ENCODE measurements around the gene UCKL1.

UCKL1 gene

DNA sequence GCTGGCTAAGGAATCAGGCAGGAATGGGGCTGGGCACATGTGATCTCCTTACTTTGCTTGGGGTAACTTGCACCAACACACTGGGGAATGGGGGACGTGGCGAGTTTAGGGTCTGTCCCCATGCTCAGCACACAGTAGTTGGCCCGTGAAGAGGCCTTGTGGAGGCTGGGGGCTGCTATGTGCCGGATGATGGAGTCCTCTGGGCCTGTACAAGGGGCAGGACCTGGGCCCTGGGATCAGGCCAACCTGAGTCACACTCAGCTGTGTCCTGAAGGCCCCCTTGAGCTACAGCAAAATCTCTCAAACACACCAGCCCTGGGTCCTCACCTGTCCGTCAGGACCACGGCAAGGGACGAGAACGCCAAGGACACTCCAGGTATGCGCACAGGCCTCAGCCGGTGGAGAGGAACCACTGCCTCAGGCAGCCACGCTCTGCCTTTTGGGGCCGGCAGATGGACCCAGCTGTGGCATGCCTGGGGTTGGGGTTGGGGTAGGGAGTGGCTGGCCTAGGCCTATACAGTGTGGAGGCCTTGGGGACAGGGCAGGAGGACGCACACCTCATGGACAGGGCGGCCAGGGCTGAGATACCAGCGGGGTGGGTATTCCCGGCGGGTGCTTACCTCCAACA, 11.1 kb downstream of the UCKL1 start:
- DNase-seq (ENCODE audit: low read depth), result no peak
- no peak overlapping the region for H3K4me3 ChIP-seq (ENCODE audit: low read length)
- TF ChIP-seq, protein P1, sequence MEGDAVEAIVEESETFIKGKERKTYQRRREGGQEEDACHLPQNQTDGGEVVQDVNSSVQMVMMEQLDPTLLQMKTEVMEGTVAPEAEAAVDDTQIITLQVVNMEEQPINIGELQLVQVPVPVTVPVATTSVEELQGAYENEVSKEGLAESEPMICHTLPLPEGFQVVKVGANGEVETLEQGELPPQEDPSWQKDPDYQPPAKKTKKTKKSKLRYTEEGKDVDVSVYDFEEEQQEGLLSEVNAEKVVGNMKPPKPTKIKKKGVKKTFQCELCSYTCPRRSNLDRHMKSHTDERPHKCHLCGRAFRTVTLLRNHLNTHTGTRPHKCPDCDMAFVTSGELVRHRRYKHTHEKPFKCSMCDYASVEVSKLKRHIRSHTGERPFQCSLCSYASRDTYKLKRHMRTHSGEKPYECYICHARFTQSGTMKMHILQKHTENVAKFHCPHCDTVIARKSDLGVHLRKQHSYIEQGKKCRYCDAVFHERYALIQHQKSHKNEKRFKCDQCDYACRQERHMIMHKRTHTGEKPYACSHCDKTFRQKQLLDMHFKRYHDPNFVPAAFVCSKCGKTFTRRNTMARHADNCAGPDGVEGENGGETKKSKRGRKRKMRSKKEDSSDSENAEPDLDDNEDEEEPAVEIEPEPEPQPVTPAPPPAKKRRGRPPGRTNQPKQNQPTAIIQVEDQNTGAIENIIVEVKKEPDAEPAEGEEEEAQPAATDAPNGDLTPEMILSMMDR (conservative IDR thresholded peaks at IDR 0.05; ENCODE audit: low read depth, low read length), result no peak

DNA sequence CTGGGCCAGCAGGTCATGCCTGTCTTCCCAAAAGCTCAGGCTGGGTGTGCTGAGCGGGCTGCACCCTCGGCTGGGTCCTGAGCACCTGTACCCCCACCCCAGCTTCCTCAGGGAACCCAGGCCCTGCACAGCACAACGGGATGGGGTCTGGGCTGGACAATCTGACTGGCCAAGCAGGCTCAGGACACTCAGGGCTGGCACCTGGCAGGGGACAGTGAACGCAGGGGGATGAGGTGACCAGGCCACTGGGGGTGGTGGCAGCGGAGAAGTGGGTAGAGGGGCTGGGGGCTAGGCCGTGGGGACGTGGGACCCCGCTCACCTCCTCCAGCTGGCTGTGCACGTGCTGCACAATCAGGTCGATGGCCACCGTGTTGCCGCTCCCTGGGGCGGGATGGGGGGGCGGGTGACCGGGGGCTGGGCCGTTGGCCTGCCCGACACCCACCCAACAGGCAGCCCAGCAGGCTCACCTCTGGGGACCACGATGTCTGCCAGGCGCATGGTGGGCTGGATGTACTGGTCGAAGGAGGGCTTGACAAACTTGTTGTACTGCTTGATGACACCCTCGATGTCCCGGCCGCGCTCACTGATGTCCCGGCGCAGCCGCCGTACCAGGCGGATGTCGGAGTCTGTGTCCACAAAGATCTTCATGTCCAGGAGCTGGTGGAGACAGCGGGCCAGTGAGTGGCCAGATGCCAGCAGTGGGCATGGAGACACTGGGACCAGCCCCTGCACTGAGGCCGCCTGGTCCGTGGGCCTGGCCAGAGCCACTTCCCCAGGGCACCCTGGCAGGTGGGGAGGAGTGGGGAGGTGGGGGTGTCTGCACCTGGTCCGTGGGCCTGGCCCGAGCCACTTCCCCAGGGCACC, 11.9 kb downstream of the UCKL1 start:
- no peak for DNase-seq (ENCODE audit: low read depth)
- TF ChIP-seq, protein P1 (conservative IDR thresholded peaks at IDR 0.05; ENCODE audit: low read depth, low read length), result no peak
- no peak overlapping the region for H3K4me3 ChIP-seq (ENCODE audit: low read length)

DNA sequence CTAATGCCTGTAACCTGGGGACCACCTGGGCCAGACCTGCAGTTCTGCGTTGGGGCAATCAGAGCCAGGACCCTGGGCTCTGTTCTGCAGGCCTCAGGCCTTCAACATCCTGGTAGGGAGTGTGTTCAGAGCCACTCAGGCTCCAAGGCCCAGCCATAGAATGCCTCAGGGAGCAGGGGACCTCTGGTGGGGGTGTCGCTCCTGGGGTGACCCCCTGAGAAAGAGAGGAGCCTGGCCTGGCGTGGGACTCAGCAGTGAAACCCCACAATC, 12.5 kb downstream of the UCKL1 start:
- TF ChIP-seq, protein P1 (conservative IDR thresholded peaks at IDR 0.05; ENCODE audit: low read depth, low read length), result no peak
- DNase-seq (ENCODE audit: low read depth), result no peak
- H3K4me3 ChIP-seq (ENCODE audit: low read length), result no peak overlapping the region

DNA sequence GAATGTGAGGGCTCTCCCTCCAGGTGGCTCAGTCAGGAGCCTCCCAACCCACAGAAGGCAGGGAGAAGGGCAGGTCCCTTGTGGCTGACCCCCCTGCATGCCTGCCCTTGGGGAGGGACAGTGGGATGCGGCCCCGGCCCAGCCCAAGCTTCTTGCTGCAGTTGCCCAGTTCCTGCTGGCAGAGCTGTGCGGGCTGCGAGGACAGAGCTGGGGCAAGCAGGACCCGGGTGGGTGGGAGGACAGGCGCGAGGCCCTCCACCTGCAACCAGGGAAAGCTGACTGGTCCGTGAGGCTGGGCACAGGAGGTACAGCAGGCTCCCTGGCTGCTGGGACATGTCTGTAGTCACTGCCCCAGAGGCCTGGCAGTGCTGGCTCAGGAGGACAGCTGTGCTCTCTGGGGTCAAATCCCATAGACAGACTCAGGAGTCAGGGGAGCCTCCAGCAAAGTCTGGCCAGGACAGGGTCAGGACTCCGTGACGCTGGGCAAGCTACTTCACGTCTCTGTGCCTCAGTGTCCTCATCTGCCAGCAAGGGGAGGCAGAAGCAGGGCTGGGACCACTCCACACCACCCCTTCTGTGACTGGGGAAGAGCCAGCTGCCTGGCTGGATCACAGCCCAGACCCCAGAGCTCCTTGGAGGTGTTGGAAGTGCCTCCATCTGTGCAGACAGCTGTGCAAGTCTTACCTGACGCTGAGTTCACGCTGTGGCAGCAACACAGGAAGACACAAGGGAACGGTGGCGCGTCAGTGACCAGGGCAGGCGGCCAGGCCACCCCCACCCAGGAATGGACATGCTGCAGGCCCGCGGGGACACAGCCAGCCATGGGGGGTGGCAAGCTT, 13.0 kb downstream of the UCKL1 start:
- TF ChIP-seq, protein P1 (conservative IDR thresholded peaks at IDR 0.05; ENCODE audit: low read depth, low read length), result no peak
- H3K4me3 ChIP-seq (ENCODE audit: low read length), result no peak overlapping the region
- no peak for DNase-seq (ENCODE audit: low read depth)

DNA sequence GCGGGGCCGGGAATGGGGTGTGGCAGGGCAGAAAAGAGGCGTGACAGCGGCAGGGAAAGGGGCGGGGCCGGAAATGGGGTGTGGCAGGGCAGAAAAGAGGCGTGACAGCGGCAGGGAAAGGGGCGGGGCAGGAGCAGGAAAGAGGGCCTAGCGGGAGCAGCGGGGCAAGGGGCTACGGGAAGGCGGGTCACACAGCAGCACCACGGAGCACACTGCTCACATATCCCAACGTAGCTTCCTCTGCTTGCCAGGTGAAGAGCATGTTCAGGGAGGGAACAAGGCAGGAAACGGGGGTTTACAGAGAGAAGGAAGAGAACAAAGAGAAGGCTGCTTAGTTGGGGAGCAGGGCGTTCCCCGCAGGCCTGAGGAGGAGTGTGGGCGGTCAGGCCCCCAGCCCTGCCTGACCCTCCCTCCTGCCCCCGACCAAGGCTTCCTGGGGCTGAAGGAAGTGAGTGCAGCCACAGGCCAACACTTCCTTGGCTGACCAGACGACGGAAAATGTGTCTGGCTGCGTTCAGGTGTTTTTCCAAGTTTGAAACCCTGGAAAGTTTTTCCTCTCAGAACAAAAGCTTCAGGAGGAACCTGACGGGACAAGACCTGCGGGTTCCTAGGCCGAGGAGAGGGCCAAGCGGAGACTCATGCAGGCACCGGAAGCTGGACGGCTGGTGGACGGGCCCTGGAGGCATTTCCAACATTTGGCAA, 13.8 kb downstream of the UCKL1 start:
- TF ChIP-seq, protein P1 (conservative IDR thresholded peaks at IDR 0.05; ENCODE audit: low read depth, low read length), result no peak
- no peak for DNase-seq (ENCODE audit: low read depth)
- no peak overlapping the region for H3K4me3 ChIP-seq (ENCODE audit: low read length)

DNA sequence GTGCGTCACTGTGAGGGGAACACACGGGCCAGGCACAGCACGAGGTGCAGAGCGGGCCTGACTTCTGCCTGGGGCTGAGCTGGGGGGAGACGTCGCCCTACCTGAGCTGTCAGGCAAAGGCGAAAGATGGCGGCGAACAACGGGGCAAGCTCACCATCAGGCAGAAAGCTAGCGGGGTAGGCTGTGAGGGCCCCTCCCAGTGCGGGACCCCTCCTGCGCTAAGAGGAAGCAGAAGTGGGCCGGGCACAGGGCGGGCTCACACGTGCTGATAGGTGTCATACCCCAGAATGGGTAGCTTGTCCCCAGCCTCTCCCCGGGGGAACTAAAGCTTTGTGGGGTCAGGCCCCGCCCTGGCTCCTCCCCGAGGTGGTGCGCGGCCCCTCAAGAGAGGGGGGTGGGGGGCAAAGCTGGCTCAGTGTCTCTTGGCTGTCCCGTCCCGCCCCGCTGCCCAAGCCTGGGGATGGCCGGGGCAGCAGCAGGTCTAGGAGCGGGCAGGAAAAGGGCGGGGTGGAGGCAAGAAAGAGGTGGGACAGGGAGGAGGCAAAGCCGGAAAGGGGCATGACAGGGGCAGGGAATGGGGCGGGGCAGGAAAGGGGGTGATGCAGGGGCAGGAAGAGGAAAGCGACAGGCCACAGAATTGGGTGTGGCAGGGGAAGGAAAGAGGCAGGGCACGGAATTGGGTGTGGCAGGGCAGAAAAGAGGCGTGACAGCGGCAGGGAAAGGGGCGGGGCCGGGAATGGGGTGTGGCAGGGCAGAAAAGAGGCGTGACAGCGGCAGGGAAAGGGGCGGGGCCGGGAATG, 14.7 kb downstream of the UCKL1 start:
- H3K4me3 ChIP-seq (ENCODE audit: low read length), result no peak overlapping the region
- no peak for DNase-seq (ENCODE audit: low read depth)
- TF ChIP-seq, protein P1 (conservative IDR thresholded peaks at IDR 0.05; ENCODE audit: low read depth, low read length), result no peak
